LHCN-M2 (cell line): ENCODE measurements around the gene CFAP299. TPM values are rescaled to one million over a fixed set of nuclear protein-coding genes. Genes with fewer than 3 reads are reported as not detected.
A peak's percentile ranks its signal among the peaks of the same experiment; 100 is the strongest.
"Not testable (repeated sequence)": the region's sequence is repeated elsewhere in the genome, so short reads cannot be mapped to it uniquely, and the experiment has no call there.

Source experiments
- DNase-seq: peaks from one replicate; pipeline ENCODE4 v3.0.0-alpha.2; 2012; ENCODE audit warnings: low read depth
- total RNA-seq: library from RNA; depleted of rRNA; stranded (reverse); fragments of >200 nt; gene quantifications from 2 replicates; pipeline ENCODE4 v1.2.3, GENCODE V29; 2014

The CFAP299 gene
- total RNA-seq, 1 experiment from 2014 or later, result 1.3 TPM

GRCh38 chr4:80709082-80709869, 373.7 kb downstream of the CFAP299 start:
- no peak for DNase-seq

DNA sequence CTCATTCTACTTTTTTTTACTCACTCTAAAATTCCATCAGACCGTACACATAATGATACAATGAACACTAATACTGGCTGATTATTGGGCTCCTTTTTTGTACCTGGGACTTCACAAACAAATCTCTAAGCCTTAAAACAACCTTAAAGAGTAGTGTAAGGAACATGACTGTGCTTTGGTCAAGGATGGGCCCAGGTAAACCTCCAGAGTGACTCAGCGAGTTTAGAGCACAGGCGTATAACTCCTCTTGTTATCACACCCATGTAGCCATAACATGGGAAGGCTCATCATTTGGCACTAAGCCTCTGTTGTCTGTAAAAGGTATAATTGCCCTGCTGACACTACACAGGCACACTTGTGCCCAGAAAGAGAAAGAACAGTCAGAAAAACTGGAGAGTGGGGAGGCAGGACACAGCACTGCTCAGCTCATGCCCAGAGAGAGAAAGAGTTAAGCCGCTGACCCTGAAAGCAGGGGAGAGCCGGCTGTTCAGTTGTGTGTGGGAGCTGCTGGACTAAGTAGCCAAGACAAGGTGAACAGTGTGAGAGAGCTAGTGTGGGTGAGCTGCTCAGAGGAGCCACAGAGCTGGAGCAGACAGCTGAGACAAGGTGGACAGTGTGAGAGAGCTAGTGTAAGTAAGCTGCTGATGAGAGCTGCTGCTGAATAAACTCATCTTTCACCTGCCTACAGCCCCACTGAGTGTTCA, 375.4 kb downstream of the CFAP299 start:
- no peak for DNase-seq

DNA sequence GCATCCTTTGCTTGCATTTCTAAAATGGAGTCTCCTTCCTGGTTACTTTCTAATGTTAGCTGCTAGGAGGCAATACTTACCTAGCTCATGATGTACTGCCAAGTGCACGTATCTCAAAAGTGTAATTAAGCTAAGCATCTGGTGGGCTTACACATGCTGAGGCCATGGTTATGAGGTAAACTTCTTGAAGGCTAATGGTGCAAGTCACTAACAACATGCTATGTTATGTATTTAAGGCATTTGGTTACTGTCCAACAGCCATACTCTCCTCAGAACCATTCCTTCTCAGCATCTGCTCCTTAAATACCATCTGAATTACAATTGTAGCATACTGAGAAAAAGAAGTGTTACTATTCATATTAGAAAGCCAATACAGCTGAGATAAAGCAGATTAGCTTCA, 376.4 kb downstream of the CFAP299 start:
- DNase-seq, result no peak

- DNase-seq, result no peak
Measured at GRCh38 chr4:80713409-80713808, 377.9 kb downstream of the CFAP299 start.

GRCh38 chr4:80717204-80717603, 381.7 kb downstream of the CFAP299 start:
- no peak for DNase-seq

DNA sequence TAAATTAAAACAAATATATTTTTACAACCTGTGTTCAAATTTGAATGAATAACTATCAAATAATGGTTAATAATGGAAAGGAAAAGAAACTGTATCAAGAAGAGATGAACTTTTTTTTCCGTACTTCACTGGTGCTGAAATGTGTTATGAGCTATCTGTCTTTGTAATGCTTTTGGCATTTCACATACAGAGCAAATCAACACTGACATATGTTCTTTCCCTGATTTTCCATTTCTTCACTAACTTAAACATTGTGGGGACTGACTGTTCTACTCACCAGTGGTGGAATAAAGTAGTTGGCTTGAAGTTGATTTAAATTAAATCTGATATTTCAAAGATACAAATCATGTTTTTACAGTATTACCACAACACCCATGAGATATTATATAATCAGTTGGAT, 390.9 kb downstream of the CFAP299 start:
- DNase-seq, result no peak

GRCh38 chr4:80730158-80730557, 394.6 kb downstream of the CFAP299 start:
- DNase-seq, result no peak

DNA sequence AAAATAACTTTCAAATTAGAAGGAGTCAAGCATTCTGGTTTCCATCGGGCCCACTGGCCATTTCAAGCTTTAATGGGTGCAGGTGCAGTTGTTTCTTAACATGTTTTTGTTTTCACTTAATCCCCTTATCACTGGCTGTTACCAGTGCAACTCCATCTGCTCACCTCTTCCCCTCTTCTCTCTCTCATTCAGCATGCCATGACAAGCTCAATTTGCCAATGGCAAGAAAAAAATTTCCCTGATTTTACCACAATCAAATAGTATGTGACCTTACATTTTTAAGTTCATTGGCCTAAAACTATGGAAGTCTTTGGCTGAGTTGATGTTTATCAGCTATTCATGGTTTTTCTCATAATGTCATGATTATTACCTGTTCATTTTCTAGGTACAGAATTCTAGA, 395.9 kb downstream of the CFAP299 start:
- DNase-seq, result no peak

DNA sequence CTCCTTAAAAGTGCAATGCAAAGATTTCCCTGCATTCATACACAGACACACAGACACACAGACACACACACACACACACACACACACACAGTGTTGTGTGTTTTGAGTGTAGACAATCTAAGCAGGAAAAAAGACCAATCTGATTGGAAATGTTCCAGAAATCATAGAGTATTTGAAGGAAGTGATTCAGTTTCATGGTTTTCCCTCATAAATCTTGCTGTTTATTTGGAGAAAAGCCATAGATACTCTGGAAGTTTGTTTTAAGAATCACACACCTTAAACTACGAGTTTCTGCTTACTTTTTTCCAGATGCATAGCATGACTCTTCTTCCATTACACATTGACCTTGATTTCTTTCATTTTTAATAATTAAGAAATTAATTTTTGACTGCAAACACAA, 396.5 kb downstream of the CFAP299 start:
- DNase-seq, result peak; percentile 53

DNA sequence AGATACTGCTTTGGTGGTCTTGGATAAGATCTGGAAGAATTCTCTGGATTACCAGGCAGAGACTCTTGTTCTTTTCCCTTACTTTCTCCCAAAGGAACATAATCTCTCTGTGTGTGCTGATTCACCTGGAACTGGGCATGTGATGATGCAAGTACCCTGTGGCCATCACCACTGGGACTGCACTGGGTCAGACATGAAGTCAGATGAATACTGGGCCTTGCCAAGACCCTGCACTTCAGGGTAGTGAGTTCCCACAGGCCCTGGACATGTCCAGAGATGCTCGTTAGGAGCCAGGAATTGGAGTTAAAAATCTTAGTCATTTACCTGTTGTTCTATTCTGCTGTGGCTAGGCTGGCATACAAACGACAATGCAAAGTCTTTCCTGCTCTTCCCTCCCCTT, 404.8 kb downstream of the CFAP299 start:
- no peak for DNase-seq

DNA sequence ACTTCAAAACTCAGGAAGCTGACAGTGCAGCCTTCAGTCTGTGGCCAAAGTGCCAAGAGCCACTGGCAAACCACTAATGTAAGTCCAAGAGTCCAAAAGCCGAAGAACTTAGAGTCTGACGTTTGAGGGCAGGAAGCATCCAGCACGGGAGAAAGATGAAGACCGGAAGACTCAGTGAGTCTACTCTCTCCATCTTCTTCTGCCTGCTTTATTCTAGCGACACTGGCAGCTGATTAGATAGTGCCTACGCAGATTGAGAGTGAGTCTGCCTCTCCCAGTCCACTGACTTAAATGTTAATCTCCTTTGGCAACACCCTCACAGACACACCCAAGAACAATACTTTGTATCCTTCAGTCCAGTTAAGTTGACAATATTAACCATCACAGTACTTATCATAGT, 414.0 kb downstream of the CFAP299 start:
- not testable (repeated sequence) for DNase-seq

- no peak for DNase-seq
Measured at GRCh38 chr4:80751200-80751599, 415.7 kb downstream of the CFAP299 start.

- peak; percentile 34 for DNase-seq
Measured at GRCh38 chr4:80767944-80768343, 432.4 kb downstream of the CFAP299 start.

- DNase-seq, result no peak
Measured at GRCh38 chr4:80776168-80776567, 440.6 kb downstream of the CFAP299 start.

GRCh38 chr4:80781431-80781830, 445.9 kb downstream of the CFAP299 start:
- peak; percentile 13 for DNase-seq

DNA sequence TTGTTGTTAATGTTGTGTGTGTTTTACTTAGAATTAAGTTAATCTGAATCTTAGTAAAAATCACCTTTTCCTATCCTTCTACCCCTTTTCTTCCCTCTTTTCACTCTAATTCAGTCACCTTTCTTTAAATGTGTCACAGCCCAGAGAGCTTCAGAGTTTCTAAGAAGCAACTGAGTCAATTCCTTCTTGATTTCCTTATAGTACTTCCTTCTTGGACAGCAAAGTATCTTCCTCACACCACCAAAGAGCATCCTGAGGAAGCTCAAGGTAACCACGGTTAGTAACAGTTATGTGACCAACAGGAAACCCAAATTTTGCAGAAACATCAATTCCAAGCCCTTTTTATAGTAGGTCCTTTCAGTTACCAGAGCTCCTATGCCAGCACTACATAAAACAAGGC, 451.8 kb downstream of the CFAP299 start:
- DNase-seq, result no peak

GRCh38 chr4:80788798-80789197, 453.3 kb downstream of the CFAP299 start:
- no peak for DNase-seq

DNA sequence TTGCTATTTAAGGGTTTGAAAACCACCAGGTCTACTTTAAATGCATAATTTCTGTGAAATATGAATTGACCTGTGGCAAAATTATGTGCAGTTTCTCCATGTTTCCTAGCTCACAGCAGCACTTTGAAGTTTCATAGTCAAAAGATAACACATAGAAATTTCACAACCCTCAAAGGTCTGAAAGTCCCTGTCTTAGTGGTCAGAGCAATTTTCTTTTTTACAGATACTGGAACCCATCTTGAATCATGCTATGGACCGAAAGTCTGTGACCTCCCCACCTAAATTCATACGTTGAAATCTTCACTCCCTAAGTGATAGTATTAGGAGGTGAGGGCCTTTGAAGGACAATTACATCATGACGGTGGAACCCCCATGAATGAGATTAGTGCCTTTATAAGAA, 454.6 kb downstream of the CFAP299 start:
- no peak for DNase-seq

DNA sequence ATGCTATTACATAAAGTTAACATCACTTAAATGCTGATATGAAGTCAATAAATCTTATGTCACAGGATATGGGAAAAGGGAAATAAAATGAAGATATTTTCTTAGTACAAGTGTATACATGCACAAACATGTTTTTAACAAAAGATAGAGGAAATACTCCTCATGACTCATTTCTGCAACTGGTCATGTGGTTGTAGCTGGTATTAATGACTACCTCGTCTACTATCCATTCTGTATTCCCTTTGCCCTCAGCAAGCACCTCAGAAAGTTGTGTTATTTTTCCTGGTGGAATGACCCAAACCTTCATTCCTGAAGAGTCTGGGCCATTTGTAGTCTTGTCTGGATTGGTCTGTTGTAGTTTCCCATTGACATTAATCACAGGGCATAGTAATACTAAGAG, 458.1 kb downstream of the CFAP299 start:
- peak; percentile 13 for DNase-seq

DNA sequence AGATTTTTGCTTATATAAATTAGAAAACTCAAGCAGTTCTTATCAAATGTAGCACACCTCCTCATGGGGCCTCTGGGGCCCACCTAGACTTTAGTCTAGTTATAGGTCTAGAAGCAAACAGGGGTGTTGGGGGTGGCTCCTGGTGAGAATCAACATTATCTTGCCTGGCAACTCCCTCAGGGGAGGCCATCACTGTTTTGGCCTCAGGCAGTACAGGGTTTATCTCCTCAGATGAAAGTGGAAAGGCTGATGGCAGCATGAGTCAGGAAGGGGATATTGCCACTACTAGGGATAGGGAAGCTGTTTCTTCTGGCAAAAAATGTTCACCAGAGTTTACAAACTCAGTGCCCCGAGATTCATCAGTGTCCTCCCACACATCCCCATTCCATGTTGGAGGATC, 462.6 kb downstream of the CFAP299 start:
- DNase-seq, result no peak

GRCh38 chr4:80800719-80801118, 465.2 kb downstream of the CFAP299 start:
- DNase-seq, result not testable (repeated sequence)

- no peak for DNase-seq
Measured at GRCh38 chr4:80803337-80803736, 467.8 kb downstream of the CFAP299 start.

GRCh38 chr4:80806472-80806871, 470.9 kb downstream of the CFAP299 start:
- DNase-seq, result no peak
